ENCODE measurements around the gene TAPBPL.
"Not testable (repeated sequence)": the region's sequence is repeated elsewhere in the genome, so short reads cannot be mapped to it uniquely, and the experiment has no call there.

The TAPBPL gene

GRCh38 chr12:6464531-6464930 is 12.7 kb downstream of the TAPBPL start:
- Mint-ChIP-seq H3K27ac (peak overlapping the region; percentile 97), H3K9me3 (no peaks in the 10 kb centered on the region), H3K4me1 (ENCODE audit: low read depth) (peaks cover 97% of the 10 kb centered on the region), H3K36me3 (ENCODE audit: low read depth) (peaks cover 96% of the 10 kb centered on the region), H3K27me3 (no peaks in the 10 kb centered on the region), H3K4me3 (peak overlapping the region; percentile 82)

DNA sequence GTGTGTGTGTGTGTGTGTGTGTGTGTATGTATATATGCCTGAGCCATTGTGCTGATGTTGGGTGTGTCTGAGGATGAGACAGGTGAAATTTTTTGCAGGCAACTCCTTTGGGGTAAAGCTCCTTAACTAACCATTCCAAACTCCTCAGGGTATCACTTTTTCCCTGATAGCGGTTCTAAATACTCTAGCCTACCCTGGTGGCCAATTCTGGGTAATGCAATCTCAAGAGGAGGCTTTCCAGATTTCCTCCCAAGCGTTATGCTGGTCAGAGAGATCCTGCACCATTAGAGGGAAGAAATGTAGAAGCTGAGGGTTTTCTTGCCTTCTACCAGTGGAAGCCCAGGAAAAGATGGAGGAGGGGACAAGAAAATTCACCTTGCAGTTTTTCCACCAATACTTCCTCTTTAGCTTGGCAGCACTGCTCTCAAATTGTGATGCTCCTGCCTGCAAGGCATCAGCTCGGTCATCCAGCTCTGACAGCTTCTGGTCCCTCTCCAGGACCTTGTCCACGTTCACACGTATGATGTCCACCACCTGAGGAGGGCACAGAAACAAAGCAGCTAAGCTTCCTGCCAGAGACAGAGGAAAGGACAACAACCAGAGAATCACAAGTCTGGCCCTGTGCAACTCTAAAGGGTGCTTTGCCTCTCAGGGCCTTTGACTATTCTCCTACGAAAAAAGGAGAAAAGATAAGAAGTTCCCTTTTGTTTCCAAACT is 13.8 kb downstream of the TAPBPL start:
- Mint-ChIP-seq H3K27ac (peak overlapping the region; percentile 87), H3K4me3 (peak overlapping the region; percentile 68), H3K9me3 (no peaks in the 10 kb centered on the region), H3K36me3 (ENCODE audit: low read depth) (peaks cover 92% of the 10 kb centered on the region), H3K4me1 (ENCODE audit: low read depth) (peaks cover 92% of the 10 kb centered on the region), H3K27me3 (no peaks in the 10 kb centered on the region)

GRCh38 chr12:6466184-6466573 is 14.3 kb downstream of the TAPBPL start:
- H3K4me1 Mint-ChIP-seq (ENCODE audit: low read depth) = peaks cover 92% of the 10 kb centered on the region
- no peaks in the 10 kb centered on the region for H3K27me3 Mint-ChIP-seq
- H3K9me3 Mint-ChIP-seq = no peaks in the 10 kb centered on the region
- peaks cover 86% of the 10 kb centered on the region for H3K36me3 Mint-ChIP-seq (ENCODE audit: low read depth)
- H3K27ac Mint-ChIP-seq = peak overlapping the region; percentile 85
- H3K4me3 Mint-ChIP-seq = peak overlapping the region; percentile 95

DNA sequence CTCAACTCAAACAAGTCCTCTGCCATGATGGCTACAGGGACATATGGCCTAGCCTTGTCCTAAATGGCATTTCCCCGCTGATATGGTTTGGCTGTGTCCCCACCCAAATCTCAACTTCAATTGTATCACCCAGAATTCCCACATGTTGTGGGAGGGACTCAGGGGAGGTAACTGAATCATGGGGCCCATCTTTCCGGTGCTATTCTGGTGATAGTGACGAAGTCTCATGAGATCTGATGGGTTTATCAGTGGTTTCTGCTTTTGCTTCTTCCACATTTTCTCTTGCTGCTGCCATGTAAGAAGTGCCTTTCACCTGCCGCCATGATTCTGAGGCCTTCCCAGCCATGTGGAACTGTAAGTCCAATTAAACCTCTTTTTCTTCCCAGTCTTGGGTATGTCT is 14.9 kb downstream of the TAPBPL start:
- not testable (repeated sequence) for H3K27me3 Mint-ChIP-seq, H3K9me3 Mint-ChIP-seq
- H3K4me3 Mint-ChIP-seq = peak overlapping the region; percentile 95
- H3K4me1 Mint-ChIP-seq (ENCODE audit: low read depth) = peaks cover 91% of the 10 kb centered on the region
- peak overlapping the region; percentile 85 for H3K27ac Mint-ChIP-seq
- H3K36me3 Mint-ChIP-seq (ENCODE audit: low read depth) = peaks cover 80% of the 10 kb centered on the region

GRCh38 chr12:6467571-6468282 is 15.9 kb downstream of the TAPBPL start:
- peaks cover 87% of the 10 kb centered on the region for H3K4me1 Mint-ChIP-seq (ENCODE audit: low read depth)
- not testable (repeated sequence) for H3K9me3 Mint-ChIP-seq, H3K27me3 Mint-ChIP-seq
- peaks cover 71% of the 10 kb centered on the region for H3K36me3 Mint-ChIP-seq (ENCODE audit: low read depth)
- peak overlapping the region; percentile 85 for H3K27ac Mint-ChIP-seq
- H3K4me3 Mint-ChIP-seq = peak overlapping the region; percentile 95

DNA sequence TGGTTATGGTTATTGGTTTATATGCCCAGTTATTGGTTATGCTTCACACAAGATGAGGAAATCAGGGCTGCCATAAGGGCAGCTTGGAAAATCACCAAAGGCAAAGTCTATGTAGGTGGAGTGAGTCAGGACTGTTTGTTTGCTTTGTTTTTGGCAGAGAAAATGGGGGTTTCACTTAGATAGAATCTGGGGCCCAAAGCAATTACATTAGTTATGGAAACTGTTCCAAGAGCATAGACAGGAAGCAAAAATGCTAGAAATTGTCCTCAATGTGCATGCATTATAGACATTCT is 16.4 kb downstream of the TAPBPL start:
- H3K9me3 Mint-ChIP-seq = no peaks in the 10 kb centered on the region
- H3K36me3 Mint-ChIP-seq (ENCODE audit: low read depth) = peaks cover 66% of the 10 kb centered on the region
- peaks cover 82% of the 10 kb centered on the region for H3K4me1 Mint-ChIP-seq (ENCODE audit: low read depth)
- H3K27me3 Mint-ChIP-seq = no peaks in the 10 kb centered on the region
- peak overlapping the region; percentile 95 for H3K4me3 Mint-ChIP-seq
- H3K27ac Mint-ChIP-seq = peak overlapping the region; percentile 85

DNA sequence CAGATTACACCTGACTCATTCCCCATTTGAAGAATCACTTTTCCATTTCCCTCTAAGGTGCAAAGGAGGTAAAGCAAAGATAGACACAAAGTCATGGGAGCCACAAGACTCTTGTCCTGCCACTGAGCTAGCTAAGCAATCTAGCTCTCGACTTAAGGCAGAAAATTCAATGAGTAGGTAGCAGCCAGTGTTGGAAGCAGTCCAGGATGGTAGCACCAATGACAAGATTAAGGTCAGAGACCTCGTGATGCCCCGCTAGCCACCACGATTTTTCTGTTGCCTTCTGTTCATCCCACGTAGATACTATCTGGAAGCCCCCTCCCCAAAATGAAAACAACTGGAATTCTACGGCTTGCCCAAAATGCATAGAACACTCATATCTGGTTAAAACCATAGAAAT is 17.2 kb downstream of the TAPBPL start:
- H3K4me1 Mint-ChIP-seq (ENCODE audit: low read depth) = peaks cover 74% of the 10 kb centered on the region
- H3K27me3 Mint-ChIP-seq = no peaks in the 10 kb centered on the region
- H3K27ac Mint-ChIP-seq = peak overlapping the region; percentile 85
- H3K9me3 Mint-ChIP-seq = no peaks in the 10 kb centered on the region
- peaks cover 57% of the 10 kb centered on the region for H3K36me3 Mint-ChIP-seq (ENCODE audit: low read depth)
- H3K4me3 Mint-ChIP-seq = peak overlapping the region; percentile 95

GRCh38 chr12:6469609-6470374 is 17.9 kb downstream of the TAPBPL start:
- no peaks in the 10 kb centered on the region for H3K27me3 Mint-ChIP-seq
- H3K27ac Mint-ChIP-seq = peak overlapping the region; percentile 85
- H3K4me1 Mint-ChIP-seq (ENCODE audit: low read depth) = peaks cover 67% of the 10 kb centered on the region
- peak overlapping the region; percentile 95 for H3K4me3 Mint-ChIP-seq
- peaks cover 50% of the 10 kb centered on the region for H3K36me3 Mint-ChIP-seq (ENCODE audit: low read depth)
- no peaks in the 10 kb centered on the region for H3K9me3 Mint-ChIP-seq

DNA sequence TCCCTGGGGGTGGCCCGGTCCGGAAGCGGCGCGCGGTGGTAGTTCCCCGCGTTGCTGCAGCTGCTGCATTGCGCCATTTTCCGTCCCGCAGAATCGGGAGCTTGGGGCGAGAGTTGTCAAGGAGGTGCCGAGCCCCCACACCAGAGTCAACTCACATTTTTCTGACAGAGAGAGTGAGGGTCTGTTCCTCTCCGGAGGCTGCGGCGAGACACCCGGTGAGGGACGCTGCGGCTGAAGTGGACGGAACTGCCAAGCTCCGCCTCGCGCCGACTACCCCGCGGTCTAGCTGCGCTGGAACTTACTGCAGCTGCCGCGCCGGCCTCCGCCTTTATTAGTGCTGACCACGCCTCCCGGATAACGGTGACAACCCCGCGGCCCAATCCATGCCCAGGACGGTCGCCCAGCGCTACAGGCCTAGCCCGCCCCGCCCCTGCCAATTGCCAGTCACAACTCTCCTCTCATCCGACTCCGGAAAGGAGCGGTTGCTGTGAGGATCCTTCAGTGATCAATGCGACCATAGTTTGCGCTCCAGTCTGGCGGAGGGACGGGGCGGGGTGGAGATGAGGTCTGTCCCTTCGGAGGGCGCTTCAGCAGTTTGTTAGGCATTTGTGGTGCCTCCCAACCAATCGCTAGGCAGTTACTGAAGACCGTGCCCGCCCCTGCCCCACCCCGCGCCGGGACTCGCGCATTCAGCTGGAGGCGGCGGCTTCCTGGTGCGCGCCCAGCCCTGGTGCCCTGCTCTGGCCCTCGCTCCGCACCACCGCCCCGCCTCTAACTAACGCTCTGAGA is 18.7 kb downstream of the TAPBPL start, which contains the start of gene VAMP1:
VAMP1 (minus strand) TSS at position 303 of the 789 bp plus-strand sequence; CDS start at position 157, 146 bp downstream.
- Mint-ChIP-seq H3K27me3 (no peaks in the 10 kb centered on the region), H3K4me3 (peak within 1 kb of the TSS; percentile 95), H3K9me3 (no peaks in the 10 kb centered on the region), H3K27ac (peak within 1 kb of the TSS; percentile 85), H3K4me1 (ENCODE audit: low read depth) (peaks cover 60% of the 10 kb centered on the region), H3K36me3 (ENCODE audit: low read depth) (peaks cover 44% of the 10 kb centered on the region)

- peaks cover 46% of the 10 kb centered on the region for H3K4me1 Mint-ChIP-seq (ENCODE audit: low read depth)
- no peaks in the 10 kb centered on the region for H3K9me3 Mint-ChIP-seq
- H3K36me3 Mint-ChIP-seq (ENCODE audit: low read depth) = peaks cover 30% of the 10 kb centered on the region
- H3K27ac Mint-ChIP-seq = no peak overlapping the region
- no peak overlapping the region for H3K4me3 Mint-ChIP-seq
- no peaks in the 10 kb centered on the region for H3K27me3 Mint-ChIP-seq
These were observed 20.1 kb downstream of the TAPBPL start for GRCh38 chr12:6471989-6472360.

DNA sequence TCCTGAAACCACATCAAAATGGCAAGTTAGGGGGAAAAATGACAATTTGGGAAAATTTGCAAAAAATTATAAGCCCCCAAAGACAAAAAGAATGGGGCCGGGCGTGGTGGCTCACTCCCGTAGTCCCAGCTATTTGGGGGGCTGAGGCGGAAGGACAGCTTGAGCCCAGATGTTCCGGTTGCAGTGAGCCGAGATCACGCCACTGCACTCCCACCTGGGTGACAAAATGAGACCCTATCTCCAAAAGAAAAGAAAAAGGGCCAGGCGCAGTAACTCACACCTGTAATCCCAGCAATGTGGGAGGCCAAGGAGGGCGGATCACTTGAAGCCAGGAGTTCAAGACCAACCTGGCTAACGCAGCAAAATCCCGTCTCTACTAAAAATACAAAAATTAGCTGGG is 20.6 kb downstream of the TAPBPL start:
- Mint-ChIP-seq H3K27ac (no peak overlapping the region), H3K4me1 (ENCODE audit: low read depth) (peaks cover 41% of the 10 kb centered on the region), H3K36me3 (ENCODE audit: low read depth) (peaks cover 25% of the 10 kb centered on the region), H3K9me3 (no peaks in the 10 kb centered on the region), H3K27me3 (no peaks in the 10 kb centered on the region), H3K4me3 (no peak overlapping the region)

DNA sequence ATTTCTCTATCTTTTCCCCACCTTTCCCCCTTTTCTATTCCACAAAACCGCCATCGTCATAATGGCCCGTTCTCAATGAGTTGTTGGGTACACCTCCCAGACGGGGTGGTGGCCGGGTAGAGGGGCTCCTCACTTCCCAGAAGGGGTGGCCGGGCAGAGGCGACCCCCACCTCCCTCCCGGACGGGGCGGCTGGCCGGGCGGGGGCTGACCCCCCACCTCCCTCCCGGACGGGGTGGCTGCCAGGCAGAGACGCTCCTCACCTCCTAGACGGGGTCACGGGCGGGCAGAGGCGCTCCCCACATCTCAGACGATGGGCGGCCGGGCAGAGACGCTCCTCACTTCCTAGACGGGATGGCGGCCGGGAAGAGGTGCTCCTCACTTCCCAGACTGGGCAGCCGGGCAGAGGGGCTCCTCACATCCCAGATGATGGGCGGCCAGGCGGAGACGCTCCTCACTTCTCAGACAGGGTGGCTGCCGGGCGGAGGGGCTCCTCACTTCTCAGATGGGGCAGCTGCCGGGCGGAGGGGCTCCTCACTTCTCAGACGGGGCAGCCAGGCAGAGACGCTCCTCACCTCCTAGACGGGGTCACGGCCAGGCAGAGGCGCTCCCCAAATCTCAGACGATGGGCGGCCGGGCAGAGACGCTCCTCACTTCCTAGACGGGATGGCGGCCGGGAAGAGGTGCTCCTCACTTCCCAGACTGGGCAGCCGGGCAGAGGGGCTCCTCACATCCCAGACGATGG is 23.6 kb downstream of the TAPBPL start:
- H3K27me3 Mint-ChIP-seq; H3K9me3 Mint-ChIP-seq; H3K36me3 Mint-ChIP-seq (ENCODE audit: low read depth); H3K27ac Mint-ChIP-seq; H3K4me3 Mint-ChIP-seq: not testable (repeated sequence)
- peaks cover 16% of the 10 kb centered on the region for H3K4me1 Mint-ChIP-seq (ENCODE audit: low read depth)

- Mint-ChIP-seq H3K27ac (no peak overlapping the region), H3K4me1 (ENCODE audit: low read depth) (peaks cover 8% of the 10 kb centered on the region), H3K4me3 (no peak overlapping the region), H3K36me3 (ENCODE audit: low read depth) (no peaks in the 10 kb centered on the region), H3K27me3 (no peaks in the 10 kb centered on the region), H3K9me3 (no peaks in the 10 kb centered on the region)
These were observed 24.6 kb downstream of the TAPBPL start for GRCh38 chr12:6476489-6476888.

All from stimulated activated naive CD8-positive, alpha-beta T cell treated with anti-CD3 and anti-CD28 coated beads, Interleukin-15, Interleukin-2, amounts not matched to agents 100 ng/mL and 50 ng/mL, for 24 hours (primary cell).